ENCODE data around the gene UST.
"Not testable (repeated sequence)": the region's sequence is repeated elsewhere in the genome, so short reads cannot be mapped to it uniquely, and the experiment has no call there.

The UST gene

DNA sequence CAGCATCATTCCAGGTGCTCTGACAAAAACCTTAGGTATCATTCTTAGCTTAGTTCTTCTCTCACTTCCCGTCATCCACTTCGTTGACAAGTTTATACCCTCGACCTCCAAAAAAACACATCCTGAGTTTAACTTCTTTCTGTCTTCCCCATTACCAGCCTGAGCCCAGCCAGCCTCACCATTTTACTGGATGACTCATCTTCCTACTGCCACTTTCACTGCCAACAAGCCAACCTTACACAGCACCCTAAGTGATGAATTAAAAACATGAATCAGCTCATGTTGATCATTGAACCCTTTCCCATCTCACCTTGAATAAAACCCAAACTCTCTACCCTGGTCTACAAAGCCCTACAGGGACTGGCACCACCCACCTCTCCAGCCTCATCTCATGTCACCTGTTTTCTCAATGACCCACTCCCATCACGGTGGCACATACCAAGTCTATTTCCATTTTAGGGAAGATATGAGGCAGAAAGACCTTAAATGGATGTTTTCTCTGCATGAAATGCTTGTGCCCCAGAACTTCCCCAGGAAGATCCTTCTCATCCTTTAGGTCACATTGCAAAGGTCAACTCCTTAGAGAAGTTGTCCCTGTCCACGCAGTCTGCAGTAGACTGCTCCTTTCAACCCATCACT is 9.9 kb upstream of the UST start:
- DNase-seq (ENCODE audit: low read depth) = no peak

DNA sequence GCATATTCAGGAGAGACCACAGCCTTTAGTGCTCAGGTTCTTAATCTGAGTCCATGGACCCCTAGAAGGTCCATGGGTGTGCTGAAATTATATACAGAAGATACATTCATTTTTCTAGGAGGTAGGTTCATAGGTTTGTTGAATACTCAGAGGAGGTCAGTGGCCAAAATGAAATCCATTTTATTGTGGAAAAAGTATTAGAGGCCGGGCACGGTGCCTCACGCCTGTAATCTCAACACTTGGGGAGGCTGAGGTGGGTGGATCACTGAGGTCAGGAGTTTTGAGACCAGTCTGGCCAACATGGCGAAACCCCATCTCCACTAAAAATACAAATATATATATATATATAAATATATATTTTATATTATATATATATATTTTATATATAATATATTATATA is 9.0 kb upstream of the UST start:
- DNase-seq (ENCODE audit: low read depth) = no peak

DNA sequence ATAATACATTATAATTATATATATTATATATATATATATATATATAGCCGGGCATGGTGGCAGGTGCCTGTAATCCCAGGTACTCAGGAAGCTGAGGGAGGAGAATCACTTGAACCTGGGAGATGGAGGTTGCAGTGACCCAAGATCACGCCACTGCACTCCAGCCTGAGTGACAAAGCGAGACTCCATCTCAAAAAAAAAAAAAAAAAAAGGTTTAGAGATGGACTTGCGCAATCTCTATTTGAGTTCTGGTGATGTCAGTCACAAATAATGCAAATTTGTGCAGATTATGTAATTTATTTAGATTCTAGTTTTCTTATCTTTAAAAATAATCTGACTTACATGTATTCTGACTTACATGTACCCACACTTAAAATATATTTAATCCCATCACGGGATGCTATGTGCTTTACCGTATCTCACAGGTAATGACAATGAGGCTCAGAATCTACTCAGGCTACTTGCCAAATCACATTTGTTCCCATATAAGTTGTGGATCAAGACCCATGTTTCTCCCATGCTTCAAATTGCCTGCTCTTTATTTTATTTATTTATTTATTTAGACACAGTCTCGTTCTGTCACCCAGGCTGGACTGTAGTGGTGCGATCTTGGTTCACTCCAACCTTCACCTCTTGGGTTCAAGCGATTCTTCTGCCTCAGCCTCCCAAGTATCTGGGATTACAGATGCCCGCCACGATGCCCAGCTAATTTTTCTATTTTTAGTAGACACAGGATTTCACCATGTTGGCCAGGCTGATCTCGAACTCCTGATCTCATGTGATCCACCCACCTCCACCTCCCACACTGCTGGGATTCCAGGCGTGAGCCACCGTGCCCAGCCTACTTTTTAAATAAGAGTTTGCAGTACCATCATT is 7.6 kb upstream of the UST start:
- no peak for DNase-seq (ENCODE audit: low read depth)

DNA sequence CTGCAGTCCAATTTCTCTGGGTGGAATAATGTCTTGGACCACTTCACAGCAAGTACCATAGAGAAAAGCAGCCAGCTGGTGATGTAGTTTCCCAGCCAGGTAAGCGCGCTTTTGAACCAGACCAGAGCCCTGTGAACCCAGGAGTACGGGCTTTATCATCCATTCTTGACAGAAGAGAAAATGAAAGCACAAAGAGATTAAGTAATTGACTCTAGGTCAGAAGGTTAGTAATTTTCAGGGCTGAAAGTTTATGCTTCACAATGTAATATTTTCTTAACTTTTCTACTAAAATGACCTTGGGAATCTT is 7.1 kb upstream of the UST start:
- no peak for DNase-seq (ENCODE audit: low read depth)

DNA sequence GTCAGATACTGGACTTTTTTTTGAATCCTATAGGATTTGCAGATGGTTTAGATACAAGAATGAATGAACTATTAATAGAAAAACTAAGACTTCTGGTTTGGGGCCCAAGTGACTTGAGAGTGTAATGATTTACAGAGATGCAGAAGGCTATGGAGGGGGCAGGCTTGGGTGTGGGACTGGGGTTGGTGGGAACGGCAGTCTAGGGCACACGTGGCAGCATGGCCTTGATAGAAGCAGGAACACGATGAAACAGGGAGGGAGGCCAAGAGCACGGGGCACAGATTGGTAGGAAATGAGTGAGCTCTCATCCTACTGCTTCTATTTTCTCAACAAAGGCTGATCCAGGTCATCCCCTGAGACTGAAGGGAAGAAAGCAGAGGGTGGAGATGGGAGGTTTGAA is 3.4 kb upstream of the UST start:
- no peak for DNase-seq (ENCODE audit: low read depth)

DNA sequence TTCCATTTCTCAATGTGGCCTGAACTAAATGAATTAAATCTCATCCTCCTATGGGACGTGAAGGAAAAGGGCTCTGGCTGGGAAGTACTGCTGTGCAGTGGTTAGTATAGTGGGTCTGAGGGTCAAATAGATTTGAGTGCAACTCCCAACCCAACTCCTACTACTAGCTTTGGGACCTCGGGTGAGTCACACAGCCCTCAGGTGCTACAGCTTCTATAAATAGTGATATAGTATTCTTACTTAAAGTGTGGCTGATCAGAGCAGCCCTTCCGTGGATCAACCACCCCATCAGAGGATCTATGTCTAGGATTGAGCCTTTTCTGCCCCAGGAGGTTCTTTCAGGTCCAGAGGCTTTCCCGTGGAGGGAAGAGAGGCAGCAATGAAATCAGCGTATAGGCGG is 904 bp upstream of the UST start:
- DNase-seq (ENCODE audit: low read depth) = no peak

DNA sequence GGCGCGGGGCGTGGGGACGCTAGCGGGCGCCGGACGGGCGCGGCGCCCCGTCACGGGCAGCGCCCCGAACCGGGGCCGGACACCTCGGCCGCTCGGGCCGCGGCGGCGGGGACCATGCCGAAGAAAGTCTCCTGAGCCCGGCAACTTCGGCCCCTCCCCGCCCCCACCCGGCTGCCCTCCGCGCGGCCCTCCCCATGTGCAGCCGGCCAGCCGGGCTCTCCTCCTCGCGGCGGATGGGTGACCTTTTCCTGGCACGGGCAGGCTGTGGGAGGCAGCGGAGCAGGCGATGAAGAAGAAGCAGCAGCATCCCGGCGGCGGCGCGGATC is 278 bp downstream of the UST start:
- DNase-seq (ENCODE audit: low read depth) = no peak

DNA sequence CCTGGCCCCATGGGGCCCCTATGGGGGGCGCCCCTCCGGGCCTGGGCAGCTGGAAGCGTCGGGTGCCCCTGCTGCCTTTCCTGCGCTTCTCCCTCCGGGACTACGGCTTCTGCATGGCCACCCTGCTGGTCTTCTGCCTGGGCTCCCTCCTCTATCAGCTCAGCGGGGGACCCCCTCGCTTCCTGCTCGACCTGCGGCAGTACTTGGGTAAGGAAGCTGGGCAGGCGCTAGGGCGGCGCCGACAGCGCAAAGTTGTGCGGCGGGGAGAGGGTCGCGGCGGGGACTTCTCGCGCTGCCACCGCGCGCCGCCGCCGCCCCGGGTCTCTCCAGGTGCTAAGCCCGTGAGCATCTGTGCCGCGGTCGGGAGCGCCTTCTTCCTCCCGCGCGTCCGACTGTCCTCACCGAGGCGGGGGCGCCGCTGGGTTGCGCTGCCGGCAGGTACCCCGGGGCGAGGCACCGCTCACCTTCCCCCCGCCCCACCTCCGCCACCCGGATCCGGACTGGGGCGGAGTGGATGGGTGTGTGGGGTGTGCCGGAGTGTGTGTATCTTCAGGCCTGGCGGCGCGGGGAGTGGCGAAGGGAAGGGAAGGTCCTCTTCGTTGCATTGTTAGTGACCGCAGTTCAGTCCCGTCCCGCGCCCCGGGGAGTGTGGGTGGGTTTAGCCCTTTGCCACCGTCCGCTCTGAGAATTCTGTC is 788 bp downstream of the UST start:
- peak; percentile 33 for DNase-seq (ENCODE audit: low read depth)

DNA sequence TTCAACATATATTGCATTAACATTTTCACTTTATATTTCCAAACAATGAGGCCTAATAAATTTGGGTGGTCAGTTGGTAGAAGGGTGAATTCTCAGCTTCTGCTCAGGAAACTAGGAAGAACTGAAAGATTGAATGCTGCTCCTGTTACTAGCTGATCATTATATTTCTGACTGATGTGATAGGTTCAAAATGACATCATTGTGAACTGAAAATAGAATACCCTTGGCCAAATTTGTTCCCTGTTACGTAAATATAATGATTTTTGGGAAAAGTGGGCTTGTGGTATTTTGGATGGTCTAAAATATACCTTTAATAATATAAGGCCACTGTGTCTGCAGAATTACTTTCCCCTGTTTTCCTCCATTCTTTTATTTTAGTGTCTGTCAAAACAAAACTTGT is 2.8 kb downstream of the UST start:
- DNase-seq (ENCODE audit: low read depth) = no peak

DNA sequence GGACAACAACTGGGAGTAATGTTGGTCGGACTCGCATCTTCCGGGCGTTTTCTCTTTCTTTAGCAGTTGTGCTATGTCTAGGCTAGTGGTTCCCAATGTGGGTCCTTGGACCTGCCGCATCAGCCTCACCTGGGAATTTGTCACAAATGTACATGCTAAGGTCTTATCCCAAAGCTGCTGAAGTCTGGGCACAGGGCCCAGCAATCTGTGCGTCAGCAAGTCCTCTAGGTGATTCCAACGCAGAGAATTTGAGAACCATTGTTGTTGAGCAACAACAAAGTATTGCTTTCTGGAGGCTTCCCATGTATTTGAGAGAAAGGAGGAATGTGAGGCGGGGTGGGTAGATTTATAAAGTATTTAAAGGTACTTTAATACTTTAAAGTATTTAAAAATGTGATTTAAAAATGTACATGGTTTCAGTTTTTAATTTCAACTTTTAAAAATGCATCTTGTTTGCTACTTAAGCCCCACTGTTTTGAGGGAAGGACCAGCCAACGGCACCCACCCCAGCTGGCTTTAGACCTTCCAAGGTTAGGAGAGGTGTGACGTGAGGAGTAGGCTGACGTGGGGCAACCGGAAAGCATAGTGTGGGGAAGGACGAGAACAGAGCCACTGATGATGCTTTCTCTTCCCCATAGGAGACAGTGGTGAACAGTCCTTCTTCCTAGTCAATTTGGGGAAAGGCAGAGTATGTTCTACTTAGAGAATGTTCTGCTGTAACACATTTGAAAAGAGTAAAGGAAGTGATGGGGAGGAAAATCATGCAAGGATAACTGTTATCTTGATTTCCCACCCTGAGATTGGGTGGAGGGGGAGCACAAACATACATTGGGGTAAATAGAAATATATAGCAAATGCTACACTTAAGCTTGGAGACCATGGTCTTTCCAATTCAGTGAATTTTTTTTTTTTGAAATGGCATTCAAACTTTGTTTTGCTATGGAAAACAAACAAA is 4.3 kb downstream of the UST start:
- no peak for DNase-seq (ENCODE audit: low read depth)

DNA sequence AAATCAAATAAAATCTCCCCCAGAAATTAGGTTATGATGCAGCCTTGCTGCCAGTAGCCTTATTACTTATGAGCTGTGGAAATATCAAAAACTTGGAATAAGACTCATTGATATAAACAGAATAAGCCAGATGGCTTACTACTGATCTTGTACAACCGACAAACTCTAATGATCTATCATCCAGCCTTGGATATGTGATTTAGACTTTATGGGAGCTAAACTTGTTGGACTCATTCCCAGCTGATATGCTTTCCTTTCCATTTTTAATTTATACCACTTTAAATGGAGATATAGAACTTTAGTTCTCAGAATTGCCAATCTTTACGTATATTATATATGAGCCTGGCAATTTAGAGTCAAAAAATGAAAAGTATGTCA is 5.0 kb downstream of the UST start:
- DNase-seq (ENCODE audit: low read depth) = no peak

DNA sequence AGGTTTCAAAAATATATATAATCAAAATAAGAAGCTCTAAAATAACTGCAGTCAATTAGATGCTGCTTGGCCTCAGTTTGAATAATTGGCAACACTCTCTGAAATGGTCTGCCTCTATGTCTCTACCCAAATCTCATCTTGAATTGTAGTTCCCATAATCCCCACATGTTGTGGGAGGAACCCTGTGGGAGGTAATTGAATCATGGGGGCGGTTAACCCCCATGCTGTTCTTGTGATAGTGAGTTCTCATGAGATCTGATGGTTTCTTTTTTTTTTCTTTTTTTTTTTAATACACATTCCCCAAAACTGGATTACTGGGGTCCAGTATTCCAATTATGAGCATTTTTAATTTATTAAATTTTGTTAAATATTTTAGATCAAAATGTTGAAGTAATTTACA is 8.5 kb downstream of the UST start:
- not testable (repeated sequence) for DNase-seq (ENCODE audit: low read depth)

DNA sequence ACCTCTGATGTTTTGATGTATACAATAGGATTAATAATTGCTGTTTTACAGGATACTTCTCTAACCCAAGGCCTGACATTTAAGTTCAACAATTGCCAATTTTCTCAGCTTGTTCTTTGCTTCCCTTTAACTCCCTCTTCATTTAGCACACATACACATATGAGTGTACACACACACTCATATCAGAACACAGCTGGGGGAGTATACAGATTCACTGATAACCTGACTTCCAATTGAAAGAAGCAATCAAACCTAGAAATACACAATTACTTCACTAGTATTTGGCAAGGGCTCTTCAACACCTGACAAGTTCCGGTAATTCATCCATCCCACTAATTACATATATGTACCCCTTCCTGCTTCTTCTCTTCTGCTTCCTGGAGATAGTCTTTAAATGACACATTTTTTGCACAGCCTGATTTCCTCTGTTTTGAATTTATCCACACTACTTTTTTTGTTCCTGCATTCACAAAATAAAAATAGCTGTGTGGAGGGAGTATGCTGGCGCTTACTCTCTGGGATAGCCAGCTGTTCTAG is 11.2 kb downstream of the UST start:
- DNase-seq (ENCODE audit: low read depth) = no peak

DNA sequence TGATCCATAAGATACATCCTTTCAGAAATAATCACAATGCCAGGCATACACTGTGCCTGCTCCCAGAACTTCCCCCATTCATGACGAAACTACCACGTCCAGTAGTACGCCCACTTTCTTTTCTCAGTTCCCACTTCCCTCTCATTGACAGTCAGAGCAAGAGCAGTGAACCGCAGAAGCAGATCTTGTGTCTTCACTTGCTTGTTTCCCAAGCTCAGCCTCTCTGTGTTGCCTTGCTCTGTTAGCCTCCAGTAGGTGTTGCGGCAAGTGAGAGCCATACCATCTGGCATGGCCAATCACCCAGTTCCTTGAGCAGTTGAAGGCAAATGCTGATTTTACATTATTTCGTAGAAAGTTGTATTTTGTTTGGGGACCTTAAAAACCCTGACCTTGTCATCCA is 11.7 kb downstream of the UST start:
- no peak for DNase-seq (ENCODE audit: low read depth)

DNA sequence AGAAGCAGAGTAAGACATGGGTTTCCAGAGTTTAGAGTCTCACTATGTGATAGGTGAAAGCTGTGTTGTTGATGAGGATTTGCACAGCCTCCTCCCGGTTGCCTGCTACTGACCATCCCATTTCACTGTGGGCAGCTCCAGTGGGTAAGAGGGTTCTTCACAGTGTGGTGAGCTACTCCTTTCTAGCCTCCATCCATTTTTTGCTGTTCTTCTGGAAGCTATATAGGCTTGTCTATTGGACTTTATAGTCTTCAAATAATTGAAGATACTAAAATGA is 13.4 kb downstream of the UST start:
- DNase-seq (ENCODE audit: low read depth) = no peak

DNA sequence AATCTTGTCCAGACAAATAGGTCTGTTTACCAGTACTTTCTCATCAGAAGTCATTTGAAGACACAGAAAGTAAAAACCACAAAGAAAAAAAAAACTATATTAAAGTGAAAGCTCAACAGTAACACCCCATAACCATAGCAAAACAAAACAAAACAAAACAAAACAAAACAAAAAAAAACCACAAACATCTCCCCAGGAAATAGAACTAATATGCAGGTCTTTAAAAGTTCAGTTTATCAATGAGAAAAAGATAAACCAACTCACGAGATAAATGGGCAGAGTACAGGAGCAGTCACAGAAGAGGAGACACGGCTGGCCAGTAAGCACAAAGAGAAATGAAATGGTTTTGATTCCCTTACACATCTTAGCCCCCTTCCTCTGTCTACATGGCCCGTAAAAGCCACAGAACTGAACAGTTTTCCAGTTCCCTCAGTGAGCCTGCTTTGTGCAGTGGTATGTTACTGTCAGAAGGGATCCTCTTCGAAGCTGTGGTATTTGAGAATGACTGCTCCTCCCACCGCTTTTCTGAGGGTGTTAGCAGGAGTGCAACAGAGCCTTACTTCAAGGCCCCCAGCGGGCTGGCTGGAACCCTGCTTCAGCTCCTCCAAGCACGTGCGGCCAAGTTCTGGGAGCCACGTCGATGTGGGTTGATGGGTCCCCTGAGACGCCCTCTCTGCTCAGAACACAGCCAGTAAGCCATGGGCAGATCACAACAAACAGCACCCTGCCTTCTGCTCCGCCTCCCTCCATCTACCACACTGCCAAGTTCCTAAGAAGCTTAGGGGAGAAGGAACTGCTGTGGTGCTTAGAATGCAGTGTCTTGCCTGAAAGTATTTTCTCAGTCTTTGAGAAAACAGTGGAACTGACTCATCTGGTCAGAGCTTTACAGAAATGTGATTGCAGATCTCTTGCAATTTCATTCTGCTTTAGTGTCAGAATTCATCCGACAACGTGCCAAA is 14.0 kb downstream of the UST start:
- DNase-seq (ENCODE audit: low read depth) = no peak

DNA sequence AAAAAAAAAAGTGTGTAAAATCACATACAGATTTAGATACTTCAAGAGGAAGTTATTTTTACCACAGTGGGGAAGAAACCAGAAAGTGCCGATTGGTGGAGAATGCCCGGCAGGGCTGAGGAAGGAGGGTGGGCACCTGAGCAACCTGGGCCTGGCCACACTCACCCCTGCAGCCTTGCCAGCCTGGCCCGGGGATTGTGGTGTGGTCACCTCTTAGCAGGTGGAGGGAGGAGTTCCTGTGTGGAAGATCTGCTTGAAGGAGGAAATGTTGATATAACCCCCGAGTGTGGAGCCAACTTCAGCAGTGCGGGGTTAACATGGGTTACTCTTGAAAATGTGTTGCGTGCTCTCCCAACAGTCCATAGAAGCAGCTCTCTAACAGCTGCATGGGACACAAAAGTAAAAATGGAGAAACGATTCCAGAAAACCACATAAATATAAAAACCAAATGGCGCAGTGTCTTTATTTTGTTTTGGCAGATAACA is 14.7 kb downstream of the UST start:
- DNase-seq (ENCODE audit: low read depth) = no peak

DNA sequence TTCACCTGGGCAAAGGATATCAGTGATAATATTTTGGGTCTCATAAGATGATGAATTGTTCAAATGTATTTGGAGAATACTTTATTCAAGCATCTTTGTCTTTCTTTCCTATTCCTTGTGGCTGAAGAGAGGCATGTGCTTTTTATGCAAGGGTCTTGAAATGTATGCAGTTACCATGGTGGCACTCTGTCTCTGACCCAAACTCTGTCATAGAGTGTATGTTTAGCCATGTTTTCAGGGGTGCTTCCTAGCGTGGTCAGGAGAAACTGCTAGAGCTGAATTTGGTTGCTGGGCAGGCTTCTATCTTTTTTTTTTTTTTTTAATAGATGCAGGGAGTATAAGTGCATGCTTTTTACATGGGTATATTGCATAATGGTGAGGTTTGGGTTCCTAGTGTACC is 15.4 kb downstream of the UST start:
- no peak for DNase-seq (ENCODE audit: low read depth)

DNA sequence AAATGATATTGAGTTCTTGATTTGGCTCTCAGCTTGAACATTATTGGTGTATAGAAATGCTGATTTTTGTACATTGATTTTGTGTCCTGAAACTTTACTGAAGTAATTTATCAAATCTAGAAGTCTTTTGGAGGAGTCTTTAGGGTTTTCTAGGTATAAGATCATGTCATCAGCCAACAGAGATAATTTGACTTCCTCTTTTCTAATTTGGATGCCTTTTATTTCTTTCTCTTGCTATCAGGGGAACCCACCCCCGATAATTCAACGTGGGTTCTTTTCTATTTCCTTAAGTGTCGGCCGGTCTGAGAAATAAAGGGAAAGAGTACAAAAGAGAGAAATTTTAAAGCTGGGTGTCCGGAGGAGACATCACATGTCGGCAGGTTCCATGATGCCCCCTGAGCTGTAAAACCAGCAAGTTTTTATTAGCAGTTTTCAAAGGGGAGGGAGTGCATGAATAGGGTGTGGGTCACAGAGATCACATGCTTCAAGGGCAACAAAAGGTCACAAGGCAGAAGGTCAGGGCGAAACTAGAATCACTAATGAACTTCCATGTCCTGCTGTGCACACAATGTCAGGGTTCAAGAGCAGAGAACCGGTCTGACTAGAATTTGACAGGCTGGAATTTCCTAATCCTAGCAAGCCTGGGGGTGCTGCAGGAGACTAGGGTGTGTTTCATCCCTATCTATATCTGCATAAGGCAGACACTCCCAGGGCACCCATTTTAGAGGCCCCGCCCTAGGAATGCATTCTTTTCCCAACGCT is 17.6 kb downstream of the UST start:
- not testable (repeated sequence) for DNase-seq (ENCODE audit: low read depth)

Data from stimulated activated CD4-positive, alpha-beta T cell treated with anti-CD3 and anti-CD28 coated beads, Interleukin-2, amount 100 ng/mL, for 4 hours (primary cell).